ENCODE measurements around the gene TUBB1. TPM values are rescaled to one million over a fixed set of nuclear protein-coding genes. Genes with fewer than 3 reads are reported as not detected.

The TUBB1 gene
- total RNA-seq, 3 donors from 2014 or later, result not detected

DNA sequence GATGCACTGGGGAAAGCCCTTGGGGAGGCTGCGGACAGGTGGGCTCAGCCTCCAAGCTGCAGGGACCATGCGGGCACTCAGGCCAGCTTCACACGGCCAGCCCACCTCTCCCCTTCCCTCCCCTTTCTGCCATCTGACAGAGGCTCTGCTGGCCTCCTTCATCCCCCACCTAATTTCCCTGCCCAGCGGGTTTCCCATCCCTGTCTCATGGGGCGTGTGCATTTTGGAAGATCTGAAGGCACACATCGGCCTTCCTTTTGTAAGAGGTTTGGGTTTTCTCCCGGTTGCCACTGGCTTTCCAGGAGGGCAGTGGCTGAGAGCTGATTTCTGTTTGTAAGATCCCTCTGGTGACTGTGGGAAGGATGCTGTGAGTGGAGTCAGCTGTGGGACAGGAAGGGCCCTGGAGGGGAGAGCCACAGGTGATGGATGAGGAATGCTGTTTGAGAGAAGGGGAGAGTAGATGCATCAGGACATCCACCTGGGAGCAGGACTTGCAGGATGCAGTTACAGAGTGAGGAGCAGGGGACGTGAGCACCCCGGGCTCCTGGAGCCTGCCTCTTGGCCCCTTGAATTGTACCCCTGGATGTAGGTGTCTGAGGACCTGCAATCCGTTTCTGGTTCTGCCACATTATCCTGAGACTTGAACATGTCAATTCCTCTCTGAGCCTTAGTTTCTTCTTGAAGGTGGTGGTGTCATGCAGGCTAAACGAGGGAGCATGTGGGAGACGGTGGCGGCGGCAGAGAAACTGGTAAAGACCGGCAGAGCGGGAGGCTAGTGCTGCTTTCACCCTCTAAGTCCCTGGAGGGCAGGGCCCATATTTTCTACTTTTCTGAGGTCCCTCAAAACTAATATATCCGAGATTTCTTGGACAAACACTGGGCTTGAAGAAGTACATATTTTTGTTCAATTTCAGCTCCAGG is 5.9 kb upstream of the TUBB1 start:
- Histone ChIP-seq H3K4me3 (no peak overlapping the region), H3K4me1 (ENCODE audit: low read depth) (no peaks in the 10 kb centered on the region), H3K36me3 (ENCODE audit: low read depth) (no peaks in the 10 kb centered on the region), H3K9me3 (no peaks in the 10 kb centered on the region)
- DNase-seq (no peak), ATAC-seq (no peak)
- TF ChIP-seq, protein P1, sequence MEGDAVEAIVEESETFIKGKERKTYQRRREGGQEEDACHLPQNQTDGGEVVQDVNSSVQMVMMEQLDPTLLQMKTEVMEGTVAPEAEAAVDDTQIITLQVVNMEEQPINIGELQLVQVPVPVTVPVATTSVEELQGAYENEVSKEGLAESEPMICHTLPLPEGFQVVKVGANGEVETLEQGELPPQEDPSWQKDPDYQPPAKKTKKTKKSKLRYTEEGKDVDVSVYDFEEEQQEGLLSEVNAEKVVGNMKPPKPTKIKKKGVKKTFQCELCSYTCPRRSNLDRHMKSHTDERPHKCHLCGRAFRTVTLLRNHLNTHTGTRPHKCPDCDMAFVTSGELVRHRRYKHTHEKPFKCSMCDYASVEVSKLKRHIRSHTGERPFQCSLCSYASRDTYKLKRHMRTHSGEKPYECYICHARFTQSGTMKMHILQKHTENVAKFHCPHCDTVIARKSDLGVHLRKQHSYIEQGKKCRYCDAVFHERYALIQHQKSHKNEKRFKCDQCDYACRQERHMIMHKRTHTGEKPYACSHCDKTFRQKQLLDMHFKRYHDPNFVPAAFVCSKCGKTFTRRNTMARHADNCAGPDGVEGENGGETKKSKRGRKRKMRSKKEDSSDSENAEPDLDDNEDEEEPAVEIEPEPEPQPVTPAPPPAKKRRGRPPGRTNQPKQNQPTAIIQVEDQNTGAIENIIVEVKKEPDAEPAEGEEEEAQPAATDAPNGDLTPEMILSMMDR (IDR thresholded peaks at IDR 0.05), result no peak
- intact Hi-C loops (cut with DNase I, micrococcal nuclease), result no loop called here

DNA sequence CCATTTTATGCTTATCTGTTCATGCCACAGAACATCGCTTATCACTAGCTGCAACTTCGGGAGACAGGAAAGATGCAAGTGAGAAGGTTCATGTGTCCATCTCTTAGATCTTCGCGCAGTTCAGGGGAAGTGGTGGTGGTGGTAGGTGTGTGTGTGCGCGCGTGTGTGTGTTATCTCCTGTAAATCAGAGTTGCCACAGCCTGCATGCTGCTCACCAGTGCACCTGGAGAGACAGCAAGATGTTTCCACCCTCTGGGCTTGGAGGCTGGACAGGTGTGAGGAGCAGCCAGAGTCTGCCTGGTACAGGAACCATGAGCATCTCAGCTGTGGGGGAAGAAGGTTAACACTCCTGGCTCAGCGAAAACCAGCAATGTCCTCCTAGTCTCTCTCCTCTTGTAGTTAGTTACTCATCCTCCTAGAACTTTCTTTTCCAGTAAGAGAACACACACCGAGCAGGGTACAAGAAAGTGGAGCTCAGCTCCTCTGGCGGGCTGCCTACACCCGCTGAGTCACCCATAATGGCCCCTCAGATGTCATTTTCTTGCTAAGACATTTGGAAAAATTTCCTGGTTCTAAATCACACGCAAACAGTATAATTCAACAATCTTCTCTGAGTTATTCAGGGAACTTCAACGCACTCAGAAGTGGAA is 5.1 kb upstream of the TUBB1 start:
- ATAC-seq (peak; percentile 17), DNase-seq (no peak)
- H3K4me1 ChIP-seq (ENCODE audit: low read depth), result no peaks in the 10 kb centered on the region
- intact Hi-C loops (cut with DNase I, micrococcal nuclease), result no loop called here
- TF ChIP-seq, protein P1 (IDR thresholded peaks at IDR 0.05), result no peak
- H3K9me3 ChIP-seq, result no peaks in the 10 kb centered on the region
- H3K36me3 ChIP-seq (ENCODE audit: low read depth), result no peaks in the 10 kb centered on the region
- no peak overlapping the region for H3K4me3 ChIP-seq

DNA sequence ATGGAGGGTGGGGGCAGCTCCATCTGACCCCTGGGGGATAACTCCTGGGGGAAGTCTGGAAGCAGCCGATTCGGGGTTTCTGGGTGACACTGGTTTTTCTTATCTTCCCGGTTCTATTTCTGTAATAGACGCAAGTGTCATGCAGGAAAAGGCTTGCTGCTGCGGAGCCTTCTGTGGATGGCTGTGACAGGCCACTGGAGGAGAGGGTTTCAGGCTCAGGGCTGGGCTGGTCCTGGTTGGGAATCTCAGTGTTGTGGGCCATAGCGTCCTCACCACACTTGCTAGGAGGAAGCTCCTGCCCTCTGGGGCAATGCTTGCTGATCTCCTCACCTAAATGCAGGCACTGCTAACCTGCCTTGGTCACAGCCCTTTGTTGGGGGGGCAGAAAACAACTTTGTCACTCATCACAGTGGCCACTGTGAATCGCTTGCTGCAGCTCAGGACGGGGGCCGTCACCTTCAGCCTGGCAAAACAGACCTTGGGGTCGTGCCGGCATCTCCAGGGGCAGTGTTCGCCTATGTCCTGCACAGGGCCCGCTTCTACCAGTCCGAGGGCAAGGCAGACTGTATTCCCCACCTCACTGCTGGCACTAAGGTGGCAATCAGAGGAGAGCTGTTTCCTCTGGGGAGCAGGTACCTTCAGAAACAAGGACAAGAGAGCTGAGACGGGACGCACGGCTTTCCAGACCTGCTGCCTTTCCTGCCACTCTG is 4.4 kb upstream of the TUBB1 start:
- no peak for ATAC-seq
- H3K9me3 ChIP-seq, result no peaks in the 10 kb centered on the region
- intact Hi-C loops (cut with DNase I, micrococcal nuclease), result no loop called here
- H3K36me3 ChIP-seq (ENCODE audit: low read depth), result no peaks in the 10 kb centered on the region
- no peaks in the 10 kb centered on the region for H3K4me1 ChIP-seq (ENCODE audit: low read depth)
- H3K4me3 ChIP-seq, result no peak overlapping the region
- DNase-seq, result no peak
- TF ChIP-seq, protein P1 (IDR thresholded peaks at IDR 0.05), result no peak

DNA sequence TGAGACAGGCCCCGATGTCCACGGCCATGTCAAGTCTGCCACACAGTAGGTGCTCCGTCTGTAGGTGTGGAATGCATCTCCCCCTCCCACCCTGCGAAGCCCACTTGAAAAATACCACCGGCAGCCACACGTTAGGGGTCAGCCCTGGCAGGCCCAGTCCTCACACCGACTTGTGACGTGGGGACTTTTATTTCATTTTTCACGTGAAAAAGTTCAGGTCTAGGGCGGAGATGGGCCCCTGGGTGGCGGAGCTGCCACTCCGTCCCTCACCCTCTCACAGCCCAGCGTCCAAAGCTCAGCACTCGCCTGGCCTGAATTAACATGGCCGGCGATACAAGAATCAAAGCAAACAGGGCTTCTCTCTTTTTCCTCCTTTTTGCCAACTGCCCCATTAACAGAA is 3.8 kb upstream of the TUBB1 start:
- DNase-seq (no peak), ATAC-seq (no peak)
- intact Hi-C loops (cut with DNase I, micrococcal nuclease), result no loop called here
- no peaks in the 10 kb centered on the region for H3K36me3 ChIP-seq (ENCODE audit: low read depth)
- H3K4me3 ChIP-seq, result no peak overlapping the region
- TF ChIP-seq, protein P1 (IDR thresholded peaks at IDR 0.05), result no peak
- H3K9me3 ChIP-seq, result no peaks in the 10 kb centered on the region
- no peaks in the 10 kb centered on the region for H3K4me1 ChIP-seq (ENCODE audit: low read depth)

DNA sequence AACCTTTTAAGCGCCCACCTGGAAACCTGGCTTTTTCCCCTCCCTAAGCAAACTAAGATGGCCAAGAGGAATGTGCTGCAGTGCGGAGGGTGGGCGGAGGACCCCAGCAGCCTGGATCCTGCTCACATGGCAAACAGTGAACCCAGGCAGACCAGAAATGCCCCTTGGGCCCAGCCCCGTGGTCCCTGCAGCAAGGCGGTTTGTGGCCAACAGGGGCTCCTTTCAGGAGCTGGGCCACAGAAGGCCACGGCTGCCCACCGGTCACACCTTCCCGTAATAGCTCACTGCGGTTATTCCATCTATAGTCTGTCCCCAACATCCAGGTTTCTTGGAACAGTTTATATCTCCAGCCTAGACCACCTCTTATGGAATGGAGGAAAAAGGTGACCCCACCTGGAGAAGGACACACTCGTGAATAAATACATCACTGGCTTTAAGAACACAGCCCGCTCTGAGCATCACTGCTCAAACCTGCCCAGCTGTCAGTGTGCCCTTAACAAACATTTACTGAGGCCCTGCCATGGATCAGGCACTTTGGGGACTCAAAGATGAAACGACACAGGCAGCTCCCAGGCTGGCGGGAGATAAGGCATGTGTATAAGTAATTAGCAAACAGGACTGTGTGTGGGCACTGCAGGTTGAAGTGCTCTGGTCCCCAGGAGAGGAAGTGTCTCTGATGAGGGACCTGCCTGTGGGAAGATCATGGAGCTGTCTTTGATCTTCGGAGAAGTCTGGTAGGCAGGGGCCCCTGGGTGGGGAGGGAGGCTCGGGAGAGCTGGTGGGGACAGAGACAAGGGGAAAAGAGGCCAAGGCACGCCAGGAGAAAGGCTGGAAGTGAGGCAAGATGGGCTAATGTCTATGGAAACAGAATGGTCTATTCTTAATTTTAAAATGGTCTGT is 3.2 kb upstream of the TUBB1 start:
- ATAC-seq, result no peak

More for the DNA sequence above, 3.2 kb upstream of the TUBB1 start:
- TF ChIP-seq, protein P1 (IDR thresholded peaks at IDR 0.05), result no peak
- H3K4me1 ChIP-seq (ENCODE audit: low read depth), result no peaks in the 10 kb centered on the region
- DNase-seq, result no peak
- intact Hi-C loops (cut with DNase I, micrococcal nuclease), result no loop called here
- H3K9me3 ChIP-seq, result no peaks in the 10 kb centered on the region
- no peaks in the 10 kb centered on the region for H3K36me3 ChIP-seq (ENCODE audit: low read depth)
- H3K4me3 ChIP-seq, result no peak overlapping the region

All from mucosa of descending colon (tissue), 3 donors.